Camera-type eye (tissue), 1 donor: ENCODE measurements around the gene MAGEB5. TPM values are rescaled to one million over a fixed set of nuclear protein-coding genes. Genes with fewer than 3 reads are reported as not detected.

ENCODE experiments used
- total RNA-seq: library from RNA; depleted of rRNA; stranded (reverse); fragments of >200 nt; gene quantifications from one replicate; pipeline ENCODE4 v1.2.3, GENCODE V29; 2014

MAGEB5 gene, protein sequence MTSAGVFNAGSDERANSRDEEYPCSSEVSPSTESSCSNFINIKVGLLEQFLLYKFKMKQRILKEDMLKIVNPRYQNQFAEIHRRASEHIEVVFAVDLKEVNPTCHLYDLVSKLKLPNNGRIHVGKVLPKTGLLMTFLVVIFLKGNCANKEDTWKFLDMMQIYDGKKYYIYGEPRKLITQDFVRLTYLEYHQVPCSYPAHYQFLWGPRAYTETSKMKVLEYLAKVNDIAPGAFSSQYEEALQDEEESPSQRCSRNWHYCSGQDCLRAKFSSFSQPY
- total RNA-seq: not detected

DNA sequence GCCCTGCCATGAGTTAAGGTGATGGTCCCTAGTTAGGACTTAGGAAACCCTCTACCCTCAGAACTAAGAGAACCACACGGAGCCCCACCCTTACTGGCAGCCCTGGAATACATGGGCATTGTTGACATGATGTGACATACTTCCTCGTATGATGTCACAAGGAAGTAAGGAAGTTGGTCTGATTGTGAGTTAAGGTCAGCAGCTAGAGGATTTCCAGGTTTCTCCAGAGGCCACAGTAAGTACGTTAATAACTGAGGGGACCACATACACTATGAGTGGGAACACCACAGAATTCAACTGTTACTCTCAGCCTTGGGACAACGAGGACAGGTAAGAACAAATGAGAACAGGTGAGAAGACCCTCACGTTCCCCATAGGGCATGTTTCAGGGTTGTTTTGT is at the start of gene MAGEB5:
TSS of gene MAGEB5 (plus strand) at position 301 of the 400 bp plus-strand sequence. CDS start 1,133 bp downstream, outside the sequence.

DNA sequence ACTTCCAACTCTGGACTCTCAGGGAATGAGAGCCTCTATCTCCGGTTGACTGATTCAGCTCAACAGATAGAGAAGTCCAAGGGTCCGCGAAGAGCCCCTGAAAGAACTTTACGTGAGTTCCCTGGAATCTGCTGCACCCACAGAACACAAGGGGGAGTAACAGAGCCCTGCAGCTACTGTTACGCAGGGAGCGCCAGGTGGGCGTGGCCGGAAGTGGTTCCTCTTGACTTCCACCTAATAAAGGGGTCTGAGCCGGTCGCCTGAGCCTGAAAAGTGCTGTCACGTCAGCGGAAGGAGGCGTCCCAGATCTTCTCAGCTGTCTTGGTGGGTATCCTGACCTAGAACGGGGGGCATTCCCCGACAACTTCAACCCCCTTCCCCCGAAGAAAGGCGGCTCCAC is 23.8 kb upstream of the MAGEB5 start, which contains the start of gene MAGEB6:
TSS of gene MAGEB6 (plus strand) at position 237 of the 400 bp plus-strand sequence. CDS start 1,407 bp downstream, outside the sequence.

Other genes with a start within 250 kb of the MAGEB5 start
- not detected for gene MAGEB18, start 77.8 kb upstream of the MAGEB5 start, total RNA-seq
- not detected for gene MAGEB6B, start 55.6 kb upstream of the MAGEB5 start, total RNA-seq
- not detected for gene MAGEB6, start 23.7 kb upstream of the MAGEB5 start, total RNA-seq